NCI-H146 treated with DMSO at 0.1 percent for 48 hours (cell line): ENCODE measurements around the gene CDK6.

Experiments used
- DNase-seq: peaks from one replicate; lab custom pipeline; 2025; ENCODE audit not compliant: unreplicated experiment; lab: John Stamatoyannopoulos, UW

The CDK6 gene

GRCh38 chr7:92631067-92631849 is 205.1 kb downstream of the CDK6 start:
- DNase-seq: no peak

DNA sequence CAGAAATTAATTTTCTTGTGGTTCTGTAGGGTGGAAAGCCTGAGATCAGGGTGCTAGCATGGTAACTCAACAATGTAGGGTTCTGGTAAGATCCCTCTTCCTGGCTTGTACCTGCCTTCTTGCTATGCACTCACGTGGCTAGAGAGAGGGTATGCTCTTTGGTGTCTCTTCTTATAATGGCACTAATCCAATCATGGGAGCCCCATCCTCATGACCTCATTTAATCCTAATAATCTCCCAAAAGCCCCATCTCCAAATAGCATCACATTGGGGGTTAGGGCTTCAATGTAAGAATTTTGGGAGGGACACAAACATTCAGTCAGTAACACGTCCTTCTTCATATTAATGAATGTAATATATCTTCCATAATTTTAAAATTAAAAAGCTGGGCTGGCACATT is 206.6 kb downstream of the CDK6 start:
- no peak for DNase-seq

GRCh38 chr7:92627956-92628355 is 208.4 kb downstream of the CDK6 start:
- no peak for DNase-seq

GRCh38 chr7:92626281-92626809 is 210.0 kb downstream of the CDK6 start:
- DNase-seq: no peak

DNA sequence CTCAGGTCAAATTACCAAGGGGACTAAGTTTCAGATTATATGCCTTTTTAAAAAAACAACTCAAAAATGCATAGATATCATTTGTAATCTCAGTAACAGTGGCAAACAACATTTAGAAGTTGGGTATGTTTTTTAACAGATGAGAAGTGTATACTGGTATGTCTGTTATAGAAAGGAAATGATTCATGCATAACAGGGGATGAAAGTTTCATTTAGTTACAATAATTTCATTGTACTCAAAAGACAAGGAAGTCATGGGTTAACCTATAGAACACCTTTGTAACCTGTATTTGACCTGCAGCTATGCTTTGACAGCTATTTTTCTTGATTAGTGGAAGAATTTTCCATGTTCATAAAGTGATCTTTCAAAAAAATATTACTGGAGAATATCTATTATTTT is 210.8 kb downstream of the CDK6 start:
- DNase-seq: no peak

GRCh38 chr7:92624298-92624996 is 211.9 kb downstream of the CDK6 start:
- no peak for DNase-seq

DNA sequence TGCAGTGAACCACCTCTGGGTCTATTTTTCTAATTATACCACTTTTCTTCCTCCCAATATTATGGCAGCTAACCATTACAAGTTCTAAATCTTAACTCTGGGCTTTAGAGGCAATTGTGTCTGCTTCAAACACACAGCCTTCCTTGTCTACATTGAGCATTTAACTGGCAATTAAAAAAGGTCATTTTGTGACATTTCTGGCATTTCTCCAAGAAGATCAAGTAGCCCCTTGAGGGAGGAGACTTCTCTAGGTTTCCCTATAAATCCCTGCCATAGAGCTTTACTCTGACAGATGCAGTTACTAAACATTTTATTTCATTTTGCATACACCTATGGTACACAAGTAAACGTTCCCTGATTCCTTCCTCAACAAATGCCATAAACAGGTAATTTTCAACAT is 212.8 kb downstream of the CDK6 start:
- DNase-seq: no peak

GRCh38 chr7:92622685-92623084 is 213.7 kb downstream of the CDK6 start:
- no peak for DNase-seq

- DNase-seq: no peak
Measured at GRCh38 chr7:92622030-92622429, 214.3 kb downstream of the CDK6 start.

DNA sequence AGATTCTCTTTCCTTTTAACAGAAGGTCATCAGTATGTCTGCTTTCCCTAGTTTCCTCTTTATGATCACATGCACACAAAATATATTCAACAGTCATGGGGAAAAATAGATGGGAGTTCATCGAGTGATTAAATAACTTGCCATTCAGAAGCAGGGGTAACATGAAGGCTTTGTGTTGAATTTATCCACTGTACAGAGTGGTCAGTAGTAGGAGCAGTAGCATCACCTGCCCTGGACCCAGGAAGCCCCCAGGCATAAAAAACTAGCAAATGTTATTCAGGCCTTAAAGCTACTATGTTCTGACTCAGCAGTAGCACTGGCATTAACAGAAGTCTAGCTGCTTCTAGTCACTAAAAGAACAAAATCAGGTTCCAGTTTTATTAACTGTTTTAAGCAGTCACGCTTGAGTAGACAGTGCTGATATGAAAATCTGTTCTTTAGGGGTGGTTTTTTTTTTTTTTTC is 214.8 kb downstream of the CDK6 start:
- no peak for DNase-seq

GRCh38 chr7:92621026-92621540 is 215.3 kb downstream of the CDK6 start:
- DNase-seq: peak; percentile 46

DNA sequence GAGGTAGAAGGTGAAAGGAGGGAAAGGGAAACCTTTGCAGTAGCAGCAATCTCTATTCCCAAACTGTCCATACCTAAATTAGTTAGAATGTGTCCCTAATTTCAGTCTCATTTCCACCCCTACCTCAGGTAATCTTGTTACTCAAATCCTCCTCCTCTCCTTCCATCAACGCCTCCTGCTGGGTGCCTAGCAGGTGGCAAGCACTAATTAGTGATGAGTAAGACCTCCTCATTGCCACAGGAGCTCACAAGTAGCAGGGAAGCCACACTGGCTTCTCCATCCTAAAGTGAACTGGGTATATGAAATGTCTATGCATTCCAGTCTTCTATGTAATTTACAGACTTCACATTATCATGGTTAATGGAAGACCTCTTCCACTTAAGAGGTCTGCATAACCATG is 220.5 kb downstream of the CDK6 start:
- DNase-seq: no peak

- no peak for DNase-seq
Measured at GRCh38 chr7:92614660-92615174, 221.7 kb downstream of the CDK6 start.

GRCh38 chr7:92613720-92614119 is 222.7 kb downstream of the CDK6 start:
- no peak for DNase-seq

DNA sequence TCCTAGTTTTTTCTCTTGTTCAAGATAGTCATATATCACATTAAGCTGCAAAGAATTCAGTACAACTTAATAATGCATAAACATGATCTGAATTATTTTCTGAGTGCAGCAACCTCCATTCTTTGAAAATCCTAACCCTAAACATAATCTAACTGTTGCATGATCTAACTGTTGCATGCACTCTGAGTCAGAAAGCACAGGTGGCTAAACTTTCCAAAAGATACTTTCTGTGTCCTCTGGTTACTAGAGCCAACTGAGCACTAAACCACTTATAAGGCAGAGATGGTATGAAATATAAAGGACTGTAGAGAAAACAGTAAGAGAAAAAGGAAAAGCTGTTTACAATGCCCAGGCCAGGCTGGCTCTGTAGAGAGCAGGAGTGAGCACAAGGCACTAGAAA is 223.2 kb downstream of the CDK6 start:
- no peak for DNase-seq

DNA sequence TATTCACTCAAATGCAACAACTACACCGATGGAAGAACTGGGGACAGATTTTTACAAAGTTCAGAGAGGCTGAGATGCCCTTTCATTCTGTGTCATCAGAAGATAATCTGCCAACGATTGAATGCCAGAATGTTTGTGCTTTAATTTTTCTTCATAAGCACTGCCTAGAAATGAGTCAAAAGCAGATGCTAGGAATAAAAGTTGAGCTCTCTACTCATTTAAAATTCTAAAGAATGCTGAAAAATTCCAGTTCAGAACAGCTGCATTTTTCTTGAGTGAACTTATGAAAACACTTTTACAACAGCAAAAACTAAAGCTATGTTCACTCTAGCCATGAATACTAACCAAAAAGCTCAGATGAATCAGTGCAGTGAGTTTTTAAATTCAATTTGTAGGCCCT is 223.9 kb downstream of the CDK6 start:
- no peak for DNase-seq

GRCh38 chr7:92611735-92612134 is 224.6 kb downstream of the CDK6 start:
- no peak for DNase-seq

DNA sequence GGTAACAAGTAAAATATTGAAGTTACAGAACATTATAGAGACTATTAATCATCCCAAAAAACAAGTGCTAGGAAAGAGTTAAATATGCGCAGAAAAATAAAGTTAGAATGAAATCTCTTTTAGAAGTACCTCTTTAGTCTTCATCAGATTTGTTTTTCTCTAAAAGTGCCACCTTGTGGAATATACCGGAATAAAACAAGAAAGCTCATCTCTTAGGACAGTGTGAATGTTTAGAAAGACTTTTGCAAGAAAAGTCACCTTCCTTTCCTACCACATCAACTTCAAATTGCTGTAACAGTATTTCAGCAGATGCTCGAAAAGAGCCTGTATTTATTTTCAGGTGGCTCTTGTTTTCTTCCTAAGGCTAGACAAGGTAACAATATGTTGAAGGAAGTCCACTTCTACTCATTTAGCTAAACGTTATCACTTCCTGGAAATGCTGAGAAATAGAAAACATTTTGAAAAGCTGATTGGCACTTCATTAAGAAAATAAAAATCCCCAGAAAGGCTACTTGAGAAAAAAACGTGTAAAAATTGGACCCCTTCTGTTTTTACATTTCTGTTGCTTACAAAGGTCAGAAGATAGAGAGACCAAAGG is 226.4 kb downstream of the CDK6 start:
- no peak for DNase-seq

- peak; percentile 36 for DNase-seq
Measured at GRCh38 chr7:92608380-92609322, 227.7 kb downstream of the CDK6 start.

DNA sequence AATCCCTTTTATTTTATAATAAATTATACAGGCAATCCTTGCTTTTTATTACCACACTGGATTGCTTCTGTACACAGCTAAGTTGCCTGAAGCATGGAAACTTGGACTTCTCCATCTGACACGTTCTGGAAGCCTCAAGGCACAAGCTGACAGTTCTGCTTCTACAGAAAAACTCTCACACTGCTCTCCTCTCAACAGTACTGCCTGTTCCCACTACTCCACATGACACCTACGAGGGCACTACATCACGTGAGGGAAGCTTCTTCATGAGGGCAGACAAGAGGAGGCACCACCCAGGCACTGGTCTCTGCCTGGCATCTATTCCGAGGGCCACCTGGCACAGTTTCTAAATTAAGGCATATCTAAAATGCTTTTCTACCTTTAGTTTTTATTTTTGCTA is 229.4 kb downstream of the CDK6 start:
- no peak for DNase-seq
